ENCODE measurements around the gene SIL1. TPM values are rescaled to one million over a fixed set of nuclear protein-coding genes. Genes with fewer than 3 reads are reported as not detected.

SIL1 gene
- total and polyA plus RNA-seq, 2 of the 8 experiments (the other 6 are each of a cell fraction or from before 2014, with no cell fraction given): 8.3 to 12.8 TPM

- 79% methylated on average over 3 of the region's 3 CpGs; no CpG with 5 or more reads in 1 of the 2 experiments for WGBS, 2 experiments (ENCODE audit: extremely low coverage in 1 of 2, insufficient coverage in 1 of 2, insufficient read length in 1 of 2, insufficient replicate concordance in 2 of 2, low coverage in 1 of 2, low lambda C conversion rate in 2 of 2, missing lambda C conversion rate in 1 of 2)
- no peak overlapping the region for H3K4me3 ChIP-seq (ENCODE audit: extremely low read depth in 1 of 4, insufficient read depth in 2 of 4, low read depth in 3 of 4, low read length in 4 of 4)
- no peaks in the 10 kb centered on the region; a peak in 1 of 7 replicates for H3K4me1 ChIP-seq (replicated peaks in 1 of 4; ENCODE audit: control insufficient read depth in 3 of 4, insufficient read depth in 4 of 4, low read length in 3 of 4)
- no peak overlapping the region for H3K23ac ChIP-seq (ENCODE audit: insufficient read length)
- H2AK5ac ChIP-seq (ENCODE audit: low read depth, low read length): no peak overlapping the region
- H3K4ac ChIP-seq (replicated peaks; ENCODE audit: insufficient read length, low read depth, low read length): no peak overlapping the region
- no peak overlapping the region for H4K91ac ChIP-seq (replicated peaks; ENCODE audit: insufficient read length, low read length)
- H4K20me1 ChIP-seq (replicated peaks in 1 of 2; ENCODE audit: control insufficient read depth in 1 of 2, insufficient read depth in 2 of 2, low read length in 2 of 2): no peaks in the 10 kb centered on the region
- no peak overlapping the region for H2BK20ac ChIP-seq (ENCODE audit: low read length)
- H3K27me3 ChIP-seq (replicated peaks in 1 of 4; ENCODE audit: control insufficient read depth in 3 of 4, extremely low read depth in 1 of 4, insufficient read depth in 3 of 4, low read length in 3 of 4): no peaks in the 10 kb centered on the region
- no peak overlapping the region for H3K56ac ChIP-seq (replicated peaks; ENCODE audit: insufficient read length, low read depth, low read length)
- no peak overlapping the region for H4K5ac ChIP-seq (ENCODE audit: insufficient read length, low read depth, low read length)
- no peak for DNase-seq (ENCODE audit: low read depth in 1 of 2, low spot score in 2 of 2)
- H3K14ac ChIP-seq (ENCODE audit: insufficient read length): no peak overlapping the region
- H3K79me2 ChIP-seq (ENCODE audit: control insufficient read depth in 1 of 2, insufficient read depth in 2 of 2, low read length in 2 of 2): no peaks in the 10 kb centered on the region
- no peak overlapping the region for H3K4me2 ChIP-seq (ENCODE audit: insufficient read depth in 1 of 2, low read depth in 2 of 2, low read length in 2 of 2)
- ChIA-PET CTCF (ENCODE audit: partially characterized antibody) (interaction anchor here (1.0 to 2.9 kb wide), 4 partner anchors 11 to 344 kb away, joined by 3 to 14 read pairs (median 4); no protein-coding TSS in a partner anchor), POLR2A (ENCODE audit: partially characterized antibody) (no interaction called here)
- no peaks in the 10 kb centered on the region; the same call in 1 of the 2 replicates for H3K79me1 ChIP-seq (ENCODE audit: low read depth, low read length)
- H3K23me2 ChIP-seq (ENCODE audit: low read depth, low read length): no peaks in the 10 kb centered on the region
- H2BK15ac ChIP-seq (ENCODE audit: low read length): no peak overlapping the region
- H3K9ac ChIP-seq (replicated peaks in 1 of 4; ENCODE audit: extremely low read depth in 1 of 4, low read depth in 3 of 4, low read length in 3 of 4): no peak overlapping the region
- H4K8ac ChIP-seq (ENCODE audit: extremely low read depth, insufficient read depth, low read length): no peak overlapping the region
- no peak overlapping the region for H3K18ac ChIP-seq (ENCODE audit: extremely low read depth, low read length)
- H2BK5ac ChIP-seq (ENCODE audit: low read depth, low read length): no peak overlapping the region
- H3K9me3 ChIP-seq (ENCODE audit: insufficient read depth in 2 of 2, low read depth in 1 of 2, low read length in 1 of 2): no peaks in the 10 kb centered on the region
- no peak overlapping the region for H2AFZ ChIP-seq (ENCODE audit: low read length)
- H2BK12ac ChIP-seq (ENCODE audit: low read depth, low read length): no peak overlapping the region
- H3K27ac ChIP-seq (ENCODE audit: low read depth, low read length): no peak overlapping the region
- no peaks in the 10 kb centered on the region for H3K36me3 ChIP-seq (ENCODE audit: control insufficient read depth in 2 of 4, insufficient read depth in 4 of 4, low read length in 3 of 4)
- FAIRE-seq: no peak
- H2BK120ac ChIP-seq (replicated peaks; ENCODE audit: low read depth, low read length): no peak overlapping the region
- TF ChIP-seq, protein P1, sequence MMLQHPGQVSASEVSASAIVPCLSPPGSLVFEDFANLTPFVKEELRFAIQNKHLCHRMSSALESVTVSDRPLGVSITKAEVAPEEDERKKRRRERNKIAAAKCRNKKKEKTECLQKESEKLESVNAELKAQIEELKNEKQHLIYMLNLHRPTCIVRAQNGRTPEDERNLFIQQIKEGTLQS (IDR thresholded peaks at IDR 0.05; ENCODE audit: insufficient read depth, low read depth, low read length): no peak
- no peak for TF ChIP-seq TAF1 (IDR thresholded peaks at IDR 0.05; ENCODE audit: low read depth, low read length)
- no peak for TF ChIP-seq ZNF274 (IDR thresholded peaks at IDR 0.05; ENCODE audit: borderline replicate concordance, extremely low read depth, low read length)
- no peak for TF ChIP-seq CEBPB (IDR thresholded peaks at IDR 0.05; ENCODE audit: low read depth, low read length)
- TF ChIP-seq, protein P2, sequence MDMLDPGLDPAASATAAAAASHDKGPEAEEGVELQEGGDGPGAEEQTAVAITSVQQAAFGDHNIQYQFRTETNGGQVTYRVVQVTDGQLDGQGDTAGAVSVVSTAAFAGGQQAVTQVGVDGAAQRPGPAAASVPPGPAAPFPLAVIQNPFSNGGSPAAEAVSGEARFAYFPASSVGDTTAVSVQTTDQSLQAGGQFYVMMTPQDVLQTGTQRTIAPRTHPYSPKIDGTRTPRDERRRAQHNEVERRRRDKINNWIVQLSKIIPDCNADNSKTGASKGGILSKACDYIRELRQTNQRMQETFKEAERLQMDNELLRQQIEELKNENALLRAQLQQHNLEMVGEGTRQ (IDR thresholded peaks at IDR 0.05; ENCODE audit: low read length): no peak
- no peak for TF ChIP-seq CREB1 (IDR thresholded peaks at IDR 0.05)
These were observed 19.6 kb downstream of the SIL1 start for GRCh38 chr5:139178589-139178917.
